OCI-LY7 (cell line): Measurements from ENCODE around the gene SLIT3. TPM values are rescaled to one million over a fixed set of nuclear protein-coding genes. Genes with fewer than 3 reads are reported as not detected.

Experiments
- BruUV-seq: library from RNA; stranded (reverse); fragments of 400-500 nt; replicated peaks from 2 replicates; lab custom pipeline; 2021; lab: Mats Ljungman, UMichigan
- CTCF ChIA-PET: fragments of 300-600 bp; sonication (Branson Sonifier 250); formaldehyde crosslinking; loops from one replicate; lab custom pipeline; 2022; ENCODE audit warnings: antibody characterized with exemption; ENCODE audit not compliant: unreplicated experiment; lab: Charles Lee
- POLR2A ChIA-PET: fragments of 300-600 bp; sonication (Branson Sonifier 250); formaldehyde crosslinking; loops from one replicate; lab custom pipeline; 2022; ENCODE audit warnings: antibody characterized with exemption; lab: Charles Lee
- DNase-seq: peaks from one replicate; pipeline ENCODE4 v3.0.0-alpha.2; 2015; ENCODE audit warnings: low spot score
- H2AFZ ChIP-seq: fragments of 200-600 bp; sonication (generic), shearing (Covaris generic); 2 replicates; pipeline ENCODE4 v1.6.1; 2014; ENCODE audit warnings: mild to moderate bottlenecking, antibody characterized with exemption, low read length, moderate library complexity
- H3K27ac ChIP-seq: fragments of 200-600 bp; sonication (generic); 2 replicates; pipeline ENCODE4 v1.5.1; 2014; ENCODE audit warnings: mixed run types, low read depth, mild to moderate bottlenecking, moderate library complexity, low read length, inconsistent platforms; ENCODE audit not compliant: poor library complexity, severe bottlenecking
- H3K36me3 ChIP-seq: fragments of 200-600 bp; sonication (generic); 2 replicates; pipeline ENCODE4 v1.6.1; 2014; ENCODE audit warnings: mild to moderate bottlenecking, antibody characterized with exemption, low read length, moderate library complexity, mixed read lengths; ENCODE audit not compliant: insufficient read depth
- H3K4me1 ChIP-seq: fragments of 200-600 bp; sonication (generic); 2 replicates; pipeline ENCODE4 v1.5.1; 2014; ENCODE audit warnings: mild to moderate bottlenecking, low read length; ENCODE audit not compliant: insufficient read depth, poor library complexity, severe bottlenecking
- H3K4me2 ChIP-seq: fragments of 200-600 bp; sonication (generic); 2 replicates; pipeline ENCODE4 v1.6.1; 2014; ENCODE audit warnings: mild to moderate bottlenecking, low read length
- H3K4me3 ChIP-seq: fragments of 200-600 bp; sonication (generic); 2 replicates; pipeline ENCODE4 v1.5.1; 2014; ENCODE audit warnings: mild to moderate bottlenecking, low read depth, low read length; ENCODE audit not compliant: poor library complexity, severe bottlenecking
- H3K79me2 ChIP-seq: fragments of 200-600 bp; sonication (generic); 2 replicates; pipeline ENCODE4 v1.6.1; 2016; ENCODE audit warnings: low read depth, mild to moderate bottlenecking, low read length, moderate library complexity, mixed read lengths; ENCODE audit not compliant: insufficient read depth
- H3K9me2 ChIP-seq: fragments of 200-600 bp; sonication (generic); 2 replicates; pipeline ENCODE4 v1.6.1; 2016; ENCODE audit warnings: mild to moderate bottlenecking, low read length, mixed read lengths; ENCODE audit not compliant: insufficient read depth
- H3K9me3 ChIP-seq: fragments of 200-600 bp; sonication (generic); 2 replicates; pipeline ENCODE4 v1.6.1; 2014; ENCODE audit warnings: mild to moderate bottlenecking, mixed run types, low read length, mixed read lengths
- H4K20me1 ChIP-seq: fragments of 200-600 bp; sonication (generic); 2 replicates; pipeline ENCODE4 v1.6.1; 2014; ENCODE audit warnings: mild to moderate bottlenecking, antibody characterized with exemption, low read length, moderate library complexity, mixed read lengths; ENCODE audit not compliant: insufficient read depth
- EZH2phosphoT487 ChIP-seq: fragments of 200-600 bp; sonication (generic); IDR thresholded peaks from 2 replicates; pipeline ENCODE4 v1.6.1; 2018; ENCODE audit warnings: low read depth, borderline replicate concordance, mild to moderate bottlenecking, mixed run types, antibody characterized with exemption, low read length, moderate library complexity, mixed read lengths
- intact Hi-C: fragments of 100-400 bp; cut with micrococcal nuclease; formaldehyde crosslinking; loops from one replicate; pipeline ENCODE4 v1.10.0; 2022; ENCODE audit not compliant: unreplicated experiment
- total RNA-seq, 2 experiments: library from RNA; depleted of rRNA in 1 of 2; stranded (reverse); fragments of >200 nt in 1 of 2; shearing (Covaris generic) in 1 of 2; gene quantifications; 2 replicates each; pipeline ENCODE4 v1.2.3, GENCODE V29; 2014 to 2022
- TF ChIP-seq, protein P1 (sequence below): fragments of 200-600 bp; sonication (generic); conservative IDR thresholded peaks from 2 replicates; pipeline ENCODE4 v1.5.1; 2014; ENCODE audit warnings: mild to moderate bottlenecking, antibody characterized with exemption, low read length, moderate library complexity, mixed read lengths

The SLIT3 gene
- total RNA-seq, 2 experiments from 2014 or later: not detected

DNA sequence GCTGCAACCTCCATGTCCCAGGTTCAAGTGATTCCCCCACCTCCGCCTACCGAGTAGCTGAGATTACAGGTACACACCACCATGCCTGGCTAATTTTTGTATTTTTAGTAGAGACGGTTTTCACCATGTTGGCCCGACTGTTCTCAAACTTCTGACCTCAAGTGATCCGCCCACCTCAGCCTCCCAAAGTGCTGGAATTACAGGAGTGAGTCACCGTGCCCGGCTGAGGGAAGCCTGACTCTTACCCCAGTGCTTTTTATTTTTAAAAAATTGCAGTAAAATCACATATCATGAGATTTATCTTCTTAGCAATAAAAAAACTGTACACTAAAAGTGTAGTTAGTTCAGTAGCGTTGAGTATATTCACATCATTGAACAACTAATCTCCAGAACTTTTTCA, 105.3 kb downstream of the SLIT3 start:
- BruUV-seq: no TSS peak
- Histone ChIP-seq H3K4me3 (no peak overlapping the region), H4K20me1 (no peaks in the 10 kb centered on the region), H2AFZ (no peak overlapping the region), H3K79me2 (no peaks in the 10 kb centered on the region), H3K4me2 (no peak overlapping the region), H3K36me3 (no peaks in the 10 kb centered on the region), H3K9me2 (no peaks in the 10 kb centered on the region), H3K4me1 (no peaks in the 10 kb centered on the region), H3K9me3 (no peaks in the 10 kb centered on the region), H3K27ac (no peak overlapping the region)
- intact Hi-C loops: no loop called here
- DNase-seq: no peak
- no peak for TF ChIP-seq EZH2phosphoT487
- TF ChIP-seq, protein P1, sequence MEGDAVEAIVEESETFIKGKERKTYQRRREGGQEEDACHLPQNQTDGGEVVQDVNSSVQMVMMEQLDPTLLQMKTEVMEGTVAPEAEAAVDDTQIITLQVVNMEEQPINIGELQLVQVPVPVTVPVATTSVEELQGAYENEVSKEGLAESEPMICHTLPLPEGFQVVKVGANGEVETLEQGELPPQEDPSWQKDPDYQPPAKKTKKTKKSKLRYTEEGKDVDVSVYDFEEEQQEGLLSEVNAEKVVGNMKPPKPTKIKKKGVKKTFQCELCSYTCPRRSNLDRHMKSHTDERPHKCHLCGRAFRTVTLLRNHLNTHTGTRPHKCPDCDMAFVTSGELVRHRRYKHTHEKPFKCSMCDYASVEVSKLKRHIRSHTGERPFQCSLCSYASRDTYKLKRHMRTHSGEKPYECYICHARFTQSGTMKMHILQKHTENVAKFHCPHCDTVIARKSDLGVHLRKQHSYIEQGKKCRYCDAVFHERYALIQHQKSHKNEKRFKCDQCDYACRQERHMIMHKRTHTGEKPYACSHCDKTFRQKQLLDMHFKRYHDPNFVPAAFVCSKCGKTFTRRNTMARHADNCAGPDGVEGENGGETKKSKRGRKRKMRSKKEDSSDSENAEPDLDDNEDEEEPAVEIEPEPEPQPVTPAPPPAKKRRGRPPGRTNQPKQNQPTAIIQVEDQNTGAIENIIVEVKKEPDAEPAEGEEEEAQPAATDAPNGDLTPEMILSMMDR: no peak
- POLR2A ChIA-PET: interaction anchor here (0.5 kb wide), 1 partner anchor 185 kb away, joined by 7 read pairs; no protein-coding TSS in a partner anchor
- CTCF ChIA-PET: no interaction called here

DNA sequence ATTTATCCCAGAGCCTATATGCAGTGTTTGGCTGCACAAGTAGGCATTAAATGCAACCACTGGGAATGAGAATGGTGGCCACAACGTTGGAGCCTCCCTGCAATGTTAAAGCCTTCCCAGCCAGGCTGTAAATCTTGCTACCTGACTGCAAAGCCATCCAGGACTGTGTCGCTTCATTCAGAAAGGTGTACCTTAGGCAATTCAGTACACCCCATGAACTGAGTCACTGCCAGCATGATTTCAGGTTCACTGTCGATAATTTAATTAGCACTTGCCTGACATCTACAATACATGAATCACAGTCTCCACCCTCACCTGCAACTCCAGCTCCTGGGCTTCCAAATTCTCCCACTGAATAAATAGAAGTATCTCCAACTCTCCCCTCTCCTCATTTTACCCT, 108.4 kb downstream of the SLIT3 start:
- Histone ChIP-seq H3K4me1 (no peaks in the 10 kb centered on the region), H3K36me3 (no peaks in the 10 kb centered on the region), H3K4me2 (no peak overlapping the region), H3K79me2 (no peaks in the 10 kb centered on the region), H3K9me2 (no peaks in the 10 kb centered on the region), H2AFZ (no peak overlapping the region), H3K9me3 (no peaks in the 10 kb centered on the region), H3K4me3 (no peak overlapping the region), H3K27ac (no peak overlapping the region), H4K20me1 (no peaks in the 10 kb centered on the region)
- ChIA-PET POLR2A (no interaction called here), CTCF (no interaction called here)
- intact Hi-C loops: no loop called here
- TF ChIP-seq EZH2phosphoT487: no peak
- TF ChIP-seq, protein P1: no peak
- no TSS peak for BruUV-seq
- no peak for DNase-seq

DNA sequence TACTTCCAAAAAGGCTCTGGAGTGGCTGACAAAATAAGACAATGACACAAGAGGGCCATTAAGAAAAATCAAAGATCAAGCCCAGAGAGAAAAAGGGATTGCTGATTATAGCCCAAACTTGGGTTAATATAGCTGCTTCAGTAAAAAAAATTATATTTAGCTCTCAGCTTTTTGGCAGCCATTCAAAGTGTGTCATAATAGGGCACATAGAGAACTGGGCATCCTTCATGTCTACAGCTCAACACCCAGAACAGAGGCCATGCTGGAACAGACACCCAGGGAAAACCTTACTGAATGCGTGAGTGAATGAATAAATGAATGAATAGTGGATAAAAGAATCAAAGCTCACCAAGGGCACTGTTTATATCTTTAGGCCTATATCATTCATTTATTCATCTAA, 110.1 kb downstream of the SLIT3 start:
- no peaks in the 10 kb centered on the region for H3K79me2 ChIP-seq
- intact Hi-C loops: no loop called here
- no peaks in the 10 kb centered on the region for H3K9me3 ChIP-seq
- TF ChIP-seq EZH2phosphoT487: no peak
- TF ChIP-seq, protein P1: no peak
- H3K9me2 ChIP-seq: no peaks in the 10 kb centered on the region
- H2AFZ ChIP-seq: no peak overlapping the region
- H4K20me1 ChIP-seq: no peaks in the 10 kb centered on the region
- ChIA-PET POLR2A (interaction anchor here (0.5 kb wide), 1 partner anchor 990 kb away, joined by 3 read pairs; no protein-coding TSS in a partner anchor), CTCF (no interaction called here)
- H3K4me3 ChIP-seq: no peak overlapping the region
- H3K27ac ChIP-seq: no peak overlapping the region
- BruUV-seq: no TSS peak
- H3K4me2 ChIP-seq: no peak overlapping the region
- DNase-seq: no peak
- no peaks in the 10 kb centered on the region for H3K36me3 ChIP-seq
- H3K4me1 ChIP-seq: no peaks in the 10 kb centered on the region
